ENCODE data around the gene VRK1. TPM values are rescaled to one million over a fixed set of nuclear protein-coding genes. Genes with fewer than 3 reads are reported as not detected.

VRK1 gene
- total and polyA plus RNA-seq, 10 of the 15 experiments (the other 5 are each of a cell fraction or from before 2014, with no cell fraction given): 50.9 to 137 (median 84.7) TPM

- no peak for TF ChIP-seq KAT2A (conservative IDR thresholded peaks at IDR 0.05; ENCODE audit: control insufficient read depth, low read depth, low read length)
- TF ChIP-seq LARP7 (IDR thresholded peaks at IDR 0.05): no peak
- TF ChIP-seq ZNF274 (IDR thresholded peaks at IDR 0.05; ENCODE audit: insufficient read depth, insufficient read length): no peak
- no peak for TF ChIP-seq JUND (IDR thresholded peaks at IDR 0.05; ENCODE audit: low read depth, low read length)
- TF ChIP-seq CBX3 (IDR thresholded peaks at IDR 0.05; ENCODE audit: borderline replicate concordance, low read depth): no peak
- no peak for TF ChIP-seq NR2C1 (IDR thresholded peaks at IDR 0.05)
- TF ChIP-seq SREBF1 (IDR thresholded peaks at IDR 0.05; ENCODE audit: low read length): no peak
Observed at GRCh38 chr14:96811265-96811664, 14.1 kb downstream of the VRK1 start (continued).

- POLR2A ChIA-PET: no interaction called here
- no peak overlapping the region; the same call in 1 of the 2 replicates for H3K4me2 ChIP-seq (ENCODE audit: control insufficient read depth, insufficient read depth)
- no peaks in the 10 kb centered on the region for H4K20me1 ChIP-seq (ENCODE audit: control insufficient read depth, insufficient read depth)
- H3K9me3 ChIP-seq (replicated peaks; ENCODE audit: control insufficient read depth, insufficient read depth, low read length): no peaks in the 10 kb centered on the region; the same call in 2 of the 3 replicates
- TF ChIP-seq MEF2A (IDR thresholded peaks at IDR 0.05; ENCODE audit: insufficient read depth, low read depth, low read length): no peak
- TF ChIP-seq SUPT20H (IDR thresholded peaks at IDR 0.05; ENCODE audit: borderline replicate concordance, control insufficient read depth, low read depth, low read length): no peak
- no peak for TF ChIP-seq SMC3 (IDR thresholded peaks at IDR 0.05; ENCODE audit: borderline replicate concordance, low read length)
- no peak for TF ChIP-seq ZBED1 (IDR thresholded peaks at IDR 0.05; ENCODE audit: borderline replicate concordance)
- TF ChIP-seq E4F1 (IDR thresholded peaks at IDR 0.05; ENCODE audit: borderline replicate concordance, partially characterized antibody): no peak
- TF ChIP-seq RFX5 (IDR thresholded peaks at IDR 0.05; ENCODE audit: low read depth, low read length): peak; percentile 77
- peak; percentile 52; the same call in 1 of the 2 replicates for TF ChIP-seq SPI1 (IDR thresholded peaks at IDR 0.05; ENCODE audit: borderline replicate concordance, insufficient read depth, low read depth, low read length)
- peak; percentile 63 for TF ChIP-seq RUNX3 (IDR thresholded peaks at IDR 0.05; ENCODE audit: low read length)
- H3K4me3 ChIP-seq: no peak overlapping the region
- peaks cover 91% of the 10 kb centered on the region for H3K79me2 ChIP-seq (ENCODE audit: control insufficient read depth, insufficient read depth, low read length)
- H3K27me3 ChIP-seq (replicated peaks in 1 of 2; ENCODE audit: control insufficient read depth in 2 of 2, insufficient read depth in 2 of 2, low read length in 1 of 2): no peaks in the 10 kb centered on the region
- no peak overlapping the region for H3K9ac ChIP-seq (ENCODE audit: control insufficient read depth, insufficient read depth, low read length)
- DNase-seq (ENCODE audit: low read depth, low spot score) (no peak), ATAC-seq (peak; percentile 83), FAIRE-seq (no peak)
- RAD21 ChIA-PET (ENCODE audit: unreplicated experiment): interaction anchor here (1.4 kb wide), 1 partner anchor 41 kb away, joined by 7 read pairs; no protein-coding TSS in a partner anchor
- BruUV-seq (replicated peaks): no TSS peak
- SMC1A ChIA-PET (ENCODE audit: uncharacterized antibody, unreplicated experiment): interaction anchor here (1.4 kb wide), 1 partner anchor 41 kb away, joined by 4 read pairs; no protein-coding TSS in a partner anchor
- 67% methylated on average over 3 of the region's 3 CpGs for WGBS (ENCODE audit: insufficient coverage, insufficient replicate concordance, low lambda C conversion rate, missing lambda C conversion rate)
- H3K36me3 ChIP-seq (ENCODE audit: control insufficient read depth in 2 of 2, insufficient read depth in 2 of 2, low read length in 1 of 2): no peaks in the 10 kb centered on the region
- H3K27ac ChIP-seq (ENCODE audit: control insufficient read depth, insufficient read depth): no peak overlapping the region; the same call in 1 of the 2 replicates
- CTCF ChIA-PET: interaction anchor here (0.7 to 1.3 kb wide), 3 partner anchors 12 to 41 kb away, joined by 3 read pairs; no protein-coding TSS in a partner anchor
- in situ Hi-C loops (cut with MboI) (no loop called here), intact Hi-C loops (cut with micrococcal nuclease; ENCODE audit: unreplicated experiment) (no loop called here)
- no peaks in the 10 kb centered on the region; the same call in 1 of the 2 replicates for H3K4me1 ChIP-seq (ENCODE audit: control insufficient read depth, insufficient read depth, low read length)
- no peak overlapping the region for H2AFZ ChIP-seq (ENCODE audit: control insufficient read depth, low read depth, low read length)
Observed at GRCh38 chr14:96811985-96812667, 14.9 kb downstream of the VRK1 start.

Measured in GM12878 (cell line).